ENCODE measurements around the gene OR8U1. TPM values are rescaled to one million over a fixed set of nuclear protein-coding genes. Genes with fewer than 3 reads are reported as not detected.

Gene OR8U1
- total RNA-seq, 2 donors from 2014 or later = not detected

Other genes starting within 250 kb of the OR8U1 start
- not detected for gene OR8J3, start 235.4 kb upstream of the OR8U1 start, total RNA-seq
- not detected for gene OR8K5, start 215.3 kb upstream of the OR8U1 start, total RNA-seq
- gene OR5J2, start 199.0 kb upstream of the OR8U1 start, total RNA-seq = not detected
- not detected for gene OR5T2, start 141.4 kb upstream of the OR8U1 start, total RNA-seq
- not detected for gene OR5T3, start 123.4 kb upstream of the OR8U1 start, total RNA-seq
- not detected for gene OR5T1, start 101.5 kb upstream of the OR8U1 start, total RNA-seq
- gene OR8H1, start 83.4 kb upstream of the OR8U1 start, total RNA-seq = not detected
- not detected for gene OR8K3, start 60.5 kb upstream of the OR8U1 start, total RNA-seq
- gene OR8K1, start 29.6 kb upstream of the OR8U1 start, total RNA-seq = not detected
- gene OR8J1, start 21.3 kb upstream of the OR8U1 start, total RNA-seq = not detected
- not detected for gene OR5AL1, start 37.1 kb downstream of the OR8U1 start, total RNA-seq
- not detected for gene OR5M3, start 97.7 kb downstream of the OR8U1 start, total RNA-seq
- gene OR5M8, start 115.7 kb downstream of the OR8U1 start, total RNA-seq = not detected
- gene OR5M11, start 167.6 kb downstream of the OR8U1 start, total RNA-seq = not detected
- not detected for gene OR5M10, start 202.1 kb downstream of the OR8U1 start, total RNA-seq
- not detected for gene OR5M1, start 239.2 kb downstream of the OR8U1 start, total RNA-seq